Esophagus muscularis mucosa (tissue), 4 donors: ENCODE measurements around the gene ENPP6. TPM values are rescaled to one million over a fixed set of nuclear protein-coding genes. Genes with fewer than 3 reads are reported as not detected.

Experiments used
- DNase-seq: peaks from one replicate; pipeline ENCODE4 v3.0.0-alpha.2; 2017; ENCODE audit errors: extremely low spot score
- H3K27ac ChIP-seq, 4 donors: fragments of 200-600 bp; sonication (generic); replicated peaks in 1 of 4; 1 replicate in 3 of 4; 2 replicates in 1 of 4; pipeline ENCODE4 v1.5.1; 2016 to 2019; ENCODE audit warnings: mild to moderate bottlenecking in 1 of 4
- H3K27me3 ChIP-seq, 4 donors: fragments of 200-600 bp; sonication (generic); one replicate each; pipeline versions ENCODE4 v1.5.1 to v1.6.0; 2016 to 2019
- H3K36me3 ChIP-seq, 4 donors: fragments of 200-600 bp; sonication (generic); one replicate each; pipeline ENCODE4 v1.5.1; 2016 to 2019
- H3K4me1 ChIP-seq, 4 donors: fragments of 200-600 bp; sonication (generic); one replicate each; pipeline ENCODE4 v1.5.1; 2016 to 2019
- H3K4me3 ChIP-seq, 4 donors: fragments of 200-600 bp; sonication (generic); 1 replicate in 2 of 4; 2 replicates in 2 of 4; pipeline ENCODE4 v1.5.1; 2016 to 2019; ENCODE audit warnings: mild to moderate bottlenecking in 4 of 4, moderate library complexity in 1 of 4
- H3K9me3 ChIP-seq, 4 donors: fragments of 200-600 bp; sonication (generic); 1 replicate in 3 of 4; 2 replicates in 1 of 4; pipeline ENCODE4 v1.5.1; 2016 to 2019
- EP300 ChIP-seq: sonication (generic); formaldehyde crosslinking; IDR thresholded peaks from one replicate; pipeline ENCODE4 v1.6.1; 2017; ENCODE audit warnings: antibody characterized with exemption
- POLR2A ChIP-seq: fragments of 450-650 bp; IDR thresholded peaks from one replicate; pipeline ENCODE4 v1.6.1; 2017; ENCODE audit warnings: antibody characterized with exemption, moderate library complexity, mild to moderate bottlenecking, low read depth
- POLR2AphosphoS5 ChIP-seq, 2 donors: sonication (generic); formaldehyde crosslinking; IDR thresholded peaks; one replicate each; pipeline ENCODE4 v1.6.1; 2017; ENCODE audit warnings: antibody characterized with exemption in 2 of 2
- WGBS: methylation state at CpG from one replicate; pipeline ENCODE4 v1.1.5; 2018; 5-methylcytosine and 5-hydroxymethylcytosine counted together
- intact Hi-C: fragments of 100-400 bp; cut with DNase I; formaldehyde crosslinking; loops from one replicate; pipeline ENCODE4 v1.15.1; 2023
- total RNA-seq, 4 donors: library from RNA; depleted of rRNA; stranded (reverse); fragments of >200 nt; gene quantifications; one replicate each; pipeline versions ENCODE4 v1.1.0 to v1.2.1, GENCODE V29; 2016
- TF ChIP-seq, protein P1 (sequence below), 3 experiments: fragments of 200-600 bp in 2 of 3; fragments of 450-650 bp in 1 of 3; sonication (generic) in 2 of 3; IDR thresholded peaks; one replicate each; pipeline ENCODE4 v1.5.1; 2017 to 2019; ENCODE audit warnings: antibody characterized with exemption in 3 of 3, mild to moderate bottlenecking in 2 of 3, moderate library complexity in 1 of 3

Gene ENPP6
- total RNA-seq, 4 donors from 2014 or later, result 0.42 to 1.1 (median 0.92) TPM

DNA sequence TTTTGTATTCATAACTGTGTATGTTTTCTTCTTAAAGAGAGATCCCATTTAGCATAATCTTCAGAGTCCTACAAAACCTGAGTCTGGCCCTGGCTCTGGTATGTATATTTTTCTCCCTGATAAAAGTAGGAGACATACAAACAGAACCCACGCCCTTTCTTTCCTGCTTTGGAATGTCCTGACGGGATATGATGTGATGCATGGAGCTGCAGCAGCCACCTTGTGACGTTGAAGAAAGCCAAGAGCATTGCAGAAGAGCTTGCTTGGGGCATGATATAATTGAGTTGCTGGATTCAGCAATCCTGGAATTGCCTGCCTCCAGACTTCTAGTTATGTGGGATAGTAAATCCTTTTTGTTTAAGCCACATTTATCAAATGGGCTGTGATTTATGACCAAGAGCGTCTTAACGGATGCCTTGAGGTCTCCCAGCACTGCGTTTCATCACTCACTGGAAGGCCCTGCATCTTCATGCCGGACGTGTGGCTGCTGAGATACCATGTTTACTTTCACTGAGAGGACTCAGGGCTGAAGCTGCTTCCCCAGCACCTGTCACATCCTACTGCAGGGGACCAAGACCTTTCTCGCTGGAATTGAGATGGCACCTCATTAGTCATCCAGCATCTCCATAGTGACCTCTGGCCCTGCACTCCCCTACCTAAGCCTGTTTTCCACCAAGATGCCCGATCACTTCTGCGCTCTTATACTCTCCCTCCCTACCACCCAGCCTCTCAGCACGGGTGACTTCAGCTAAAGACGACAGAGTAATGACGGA, 107.0 kb downstream of the ENPP6 start:
- H3K27me3 ChIP-seq, result no peaks in the 10 kb centered on the region
- H3K27ac ChIP-seq, result no peak overlapping the region
- no peaks in the 10 kb centered on the region for H3K36me3 ChIP-seq
- intact Hi-C loops, result no loop called here
- no peaks in the 10 kb centered on the region for H3K9me3 ChIP-seq
- H3K4me1 ChIP-seq, result no peaks in the 10 kb centered on the region
- 85% methylated on average over 14 of the region's 14 CpGs for WGBS
- peak; percentile 57 for DNase-seq
- TF ChIP-seq EP300 (no peak), POLR2AphosphoS5 (IDR thresholded peaks at IDR 0.05) (no peak), POLR2A (no peak)
- TF ChIP-seq, protein P1, sequence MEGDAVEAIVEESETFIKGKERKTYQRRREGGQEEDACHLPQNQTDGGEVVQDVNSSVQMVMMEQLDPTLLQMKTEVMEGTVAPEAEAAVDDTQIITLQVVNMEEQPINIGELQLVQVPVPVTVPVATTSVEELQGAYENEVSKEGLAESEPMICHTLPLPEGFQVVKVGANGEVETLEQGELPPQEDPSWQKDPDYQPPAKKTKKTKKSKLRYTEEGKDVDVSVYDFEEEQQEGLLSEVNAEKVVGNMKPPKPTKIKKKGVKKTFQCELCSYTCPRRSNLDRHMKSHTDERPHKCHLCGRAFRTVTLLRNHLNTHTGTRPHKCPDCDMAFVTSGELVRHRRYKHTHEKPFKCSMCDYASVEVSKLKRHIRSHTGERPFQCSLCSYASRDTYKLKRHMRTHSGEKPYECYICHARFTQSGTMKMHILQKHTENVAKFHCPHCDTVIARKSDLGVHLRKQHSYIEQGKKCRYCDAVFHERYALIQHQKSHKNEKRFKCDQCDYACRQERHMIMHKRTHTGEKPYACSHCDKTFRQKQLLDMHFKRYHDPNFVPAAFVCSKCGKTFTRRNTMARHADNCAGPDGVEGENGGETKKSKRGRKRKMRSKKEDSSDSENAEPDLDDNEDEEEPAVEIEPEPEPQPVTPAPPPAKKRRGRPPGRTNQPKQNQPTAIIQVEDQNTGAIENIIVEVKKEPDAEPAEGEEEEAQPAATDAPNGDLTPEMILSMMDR (IDR thresholded peaks at IDR 0.05), result no peak
- H3K4me3 ChIP-seq, result no peak overlapping the region

DNA sequence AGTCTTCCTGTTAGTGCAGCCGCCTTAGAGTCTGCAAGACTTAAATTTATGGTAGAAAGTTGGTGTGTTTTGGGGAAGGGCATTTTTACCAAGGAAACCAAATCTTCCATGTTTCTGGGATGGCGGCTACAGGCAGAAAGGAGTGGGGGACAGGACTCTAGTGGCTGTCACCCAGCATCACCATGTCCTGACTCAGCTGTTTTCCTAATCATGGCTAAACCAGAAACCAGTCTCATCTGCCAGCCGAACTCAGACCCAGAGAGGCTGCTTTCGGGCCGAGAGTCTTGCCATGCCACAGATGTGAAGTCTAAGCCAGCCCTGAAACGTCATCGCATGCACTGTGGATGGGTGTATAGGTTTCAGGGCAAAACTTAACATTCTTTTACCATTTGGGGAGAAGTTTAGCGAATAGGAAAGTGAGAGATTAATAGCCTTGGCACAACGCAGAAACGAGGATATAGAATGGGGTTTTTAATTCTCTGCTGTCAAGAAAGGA, 109.6 kb downstream of the ENPP6 start:
- Histone ChIP-seq H3K27ac (no peak overlapping the region), H3K27me3 (no peaks in the 10 kb centered on the region), H3K36me3 (no peaks in the 10 kb centered on the region), H3K4me3 (no peak overlapping the region), H3K9me3 (no peaks in the 10 kb centered on the region), H3K4me1 (no peaks in the 10 kb centered on the region)
- intact Hi-C loops, result no loop called here
- DNase-seq, result peak; percentile 75
- no peak for TF ChIP-seq EP300
- no peak for TF ChIP-seq POLR2A
- no peak for TF ChIP-seq POLR2AphosphoS5 (IDR thresholded peaks at IDR 0.05)
- TF ChIP-seq, protein P1 (IDR thresholded peaks at IDR 0.05), result no peak
- 90% methylated on average over 10 of the region's 10 CpGs for WGBS

DNA sequence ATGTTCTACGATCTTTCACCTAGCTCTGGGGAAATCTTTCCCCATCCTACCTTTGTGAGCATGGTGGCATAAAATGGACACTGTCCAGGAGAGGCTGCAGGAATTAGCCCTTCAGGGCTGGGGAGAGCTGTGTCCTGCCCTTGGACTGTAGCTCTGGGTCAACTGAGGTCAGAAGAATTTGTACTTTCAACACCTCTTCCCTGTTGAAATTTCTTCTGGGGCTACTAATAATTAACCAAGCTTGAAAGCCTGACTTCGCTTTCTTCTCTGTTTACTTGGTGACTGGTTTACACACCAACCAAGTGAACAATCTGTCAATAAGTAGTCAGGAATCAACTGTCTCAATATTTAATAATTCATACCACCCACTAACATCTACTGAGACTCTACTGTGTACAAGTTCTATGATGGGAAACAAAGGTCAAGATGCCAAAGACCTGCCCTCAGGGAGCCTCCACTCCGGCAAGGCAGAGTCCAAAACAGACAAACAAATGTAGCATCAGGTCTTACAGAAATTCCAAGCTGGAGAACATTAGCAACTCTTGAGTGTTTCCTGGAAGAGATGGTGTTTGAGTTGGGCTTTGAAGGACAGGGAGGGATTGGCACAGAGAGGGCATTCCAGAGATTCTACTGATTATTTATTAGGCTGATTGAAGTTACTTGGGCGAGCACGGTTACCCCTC, 113.1 kb downstream of the ENPP6 start:
- Histone ChIP-seq H3K27me3 (no peaks in the 10 kb centered on the region), H3K36me3 (no peaks in the 10 kb centered on the region), H3K27ac (no peak overlapping the region), H3K4me3 (no peak overlapping the region), H3K4me1 (peaks cover 0 to 11% (median 8%) of the 10 kb centered on the region in 4 donors), H3K9me3 (no peaks in the 10 kb centered on the region)
- 81% methylated on average over 5 of the region's 5 CpGs for WGBS
- TF ChIP-seq POLR2A, result no peak
- no peak for TF ChIP-seq POLR2AphosphoS5 (IDR thresholded peaks at IDR 0.05)
- no peak for TF ChIP-seq EP300
- TF ChIP-seq, protein P1 (IDR thresholded peaks at IDR 0.05), result no peak
- no peak for DNase-seq
- intact Hi-C loops, result no loop called here

DNA sequence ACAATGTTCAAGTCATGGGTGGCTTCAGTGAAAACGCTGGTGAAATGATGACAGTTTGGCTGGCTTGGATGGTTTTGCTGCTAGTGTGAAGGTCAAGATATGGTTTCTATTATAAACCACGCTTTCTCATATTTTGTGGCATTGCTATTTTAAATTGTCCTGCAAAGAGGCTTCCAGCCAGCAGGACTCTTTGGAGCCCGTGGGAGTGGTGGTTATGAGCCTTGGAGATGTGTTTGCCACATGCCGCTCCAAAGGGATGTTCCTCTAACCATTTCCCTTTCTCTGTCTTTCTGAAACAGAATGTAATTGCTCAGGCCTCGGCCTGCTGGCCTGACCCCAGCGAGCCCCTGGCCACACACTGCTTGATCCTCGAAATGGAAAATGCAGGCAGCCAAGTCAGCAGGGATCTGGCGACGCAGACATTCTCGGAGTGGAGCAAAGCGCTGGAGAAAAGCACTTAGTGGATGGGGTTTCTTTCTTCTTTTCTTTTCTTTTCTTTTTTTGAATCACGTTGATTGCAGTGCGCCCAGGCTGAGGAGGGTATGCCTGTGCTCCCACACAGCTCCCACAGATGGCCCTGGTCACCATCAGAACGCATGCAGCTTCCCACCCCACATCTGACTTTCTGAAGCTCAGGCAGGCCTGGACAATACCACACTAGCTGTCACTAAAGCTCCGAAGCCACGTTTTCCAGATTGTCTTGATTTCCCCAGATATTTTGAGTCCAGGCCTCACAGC, 114.0 kb downstream of the ENPP6 start:
- WGBS, result 68% methylated on average over 16 of the region's 16 CpGs
- no peak overlapping the region for H3K27ac ChIP-seq
- TF ChIP-seq, protein P1 (IDR thresholded peaks at IDR 0.05), result no peak
- TF ChIP-seq POLR2AphosphoS5 (IDR thresholded peaks at IDR 0.05), result no peak
- no peak for TF ChIP-seq POLR2A
- TF ChIP-seq EP300, result no peak
- no peak overlapping the region for H3K4me3 ChIP-seq
- H3K36me3 ChIP-seq, result no peaks in the 10 kb centered on the region
- H3K9me3 ChIP-seq, result no peaks in the 10 kb centered on the region
- no peaks in the 10 kb centered on the region for H3K27me3 ChIP-seq
- peaks cover 0 to 19% (median 15%) of the 10 kb centered on the region in 4 donors for H3K4me1 ChIP-seq
- intact Hi-C loops, result no loop called here
- DNase-seq, result no peak
